IPS-18c (cell line): ENCODE data around the gene CAPN15.
"Not testable (repeated sequence)": the region's sequence is repeated elsewhere in the genome, so short reads cannot be mapped to it uniquely, and the experiment has no call there.

Source experiments
- H3K4me3 ChIP-seq: 2 replicates; pipeline ENCODE4 v1.7.0; 2013; ENCODE audit warnings: low read depth, mild to moderate bottlenecking, low read length, moderate library complexity; ENCODE audit not compliant: insufficient read depth
- H3K9me3 ChIP-seq: one replicate; pipeline ENCODE4 v1.6.1; 2013; ENCODE audit warnings: mild to moderate bottlenecking, low read length, moderate library complexity; ENCODE audit not compliant: control insufficient read depth, insufficient read depth

The CAPN15 gene

GRCh38 chr16:503150-504071 lies 24.1 kb upstream of the CAPN15 start:
- Histone ChIP-seq H3K4me3 (no peak overlapping the region), H3K9me3 (no peaks in the 10 kb centered on the region)

- H3K4me3 ChIP-seq: no peak overlapping the region
- peaks cover 3% of the 10 kb centered on the region for H3K9me3 ChIP-seq
Measured at GRCh38 chr16:505479-506245, 21.9 kb upstream of the CAPN15 start.

DNA sequence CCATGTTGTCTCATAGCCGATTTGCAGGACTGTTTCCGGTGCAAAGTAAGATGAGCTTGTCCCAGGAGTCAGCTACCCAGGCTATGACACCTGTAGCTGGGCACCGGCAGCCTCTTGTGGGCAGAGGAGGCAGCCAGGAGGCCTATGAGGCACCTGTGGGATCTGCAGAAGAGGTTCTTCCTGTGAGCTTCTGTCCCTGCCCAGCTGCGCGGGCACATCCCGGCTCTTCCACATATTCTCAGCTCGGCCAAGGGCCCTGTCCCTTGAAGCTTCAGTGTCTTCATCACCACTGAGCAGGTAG lies 21.3 kb upstream of the CAPN15 start:
- Histone ChIP-seq H3K9me3 (peaks cover 3% of the 10 kb centered on the region), H3K4me3 (no peak overlapping the region)

DNA sequence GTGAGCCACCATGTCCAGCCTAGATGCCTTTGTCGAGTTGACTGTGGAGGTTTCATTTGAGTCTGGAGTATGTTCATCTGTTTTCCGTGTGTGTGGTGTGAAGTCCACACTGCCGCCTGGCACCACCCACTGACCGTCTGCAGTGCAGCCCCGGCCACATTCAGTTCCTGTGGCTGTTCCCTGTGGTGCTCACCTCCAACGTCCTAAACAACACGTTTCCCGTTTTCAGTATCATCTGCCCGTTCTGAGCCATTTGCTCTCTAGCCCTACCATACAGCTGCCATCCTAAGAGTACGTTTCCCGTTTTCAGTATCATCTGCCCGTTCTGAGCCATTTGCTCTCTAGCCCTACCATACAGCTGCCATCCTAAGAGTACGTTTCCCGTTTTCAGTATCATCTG lies 20.0 kb upstream of the CAPN15 start:
- H3K4me3 ChIP-seq, H3K9me3 ChIP-seq: not testable (repeated sequence)

DNA sequence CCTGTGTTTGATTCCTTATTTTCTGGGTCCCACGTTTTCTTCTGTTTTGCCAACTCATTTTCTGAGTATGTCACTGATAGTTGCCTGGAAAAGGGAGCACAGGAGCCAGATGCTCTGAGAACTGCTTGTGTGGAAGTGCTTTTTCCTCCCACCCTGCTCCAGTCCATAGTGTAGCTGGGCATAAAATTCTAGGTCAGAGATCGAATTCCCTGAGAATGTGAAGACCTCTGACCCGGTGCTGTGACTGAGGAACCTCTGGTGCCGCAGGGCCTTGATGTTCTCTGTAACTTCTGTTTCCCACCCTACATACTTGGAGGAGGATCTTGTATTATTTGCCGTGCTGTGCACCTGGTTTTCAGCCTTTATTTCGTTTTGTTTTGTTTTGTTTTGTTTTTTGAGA lies 19.5 kb upstream of the CAPN15 start:
- Histone ChIP-seq H3K9me3 (peaks cover 3% of the 10 kb centered on the region), H3K4me3 (no peak overlapping the region)

DNA sequence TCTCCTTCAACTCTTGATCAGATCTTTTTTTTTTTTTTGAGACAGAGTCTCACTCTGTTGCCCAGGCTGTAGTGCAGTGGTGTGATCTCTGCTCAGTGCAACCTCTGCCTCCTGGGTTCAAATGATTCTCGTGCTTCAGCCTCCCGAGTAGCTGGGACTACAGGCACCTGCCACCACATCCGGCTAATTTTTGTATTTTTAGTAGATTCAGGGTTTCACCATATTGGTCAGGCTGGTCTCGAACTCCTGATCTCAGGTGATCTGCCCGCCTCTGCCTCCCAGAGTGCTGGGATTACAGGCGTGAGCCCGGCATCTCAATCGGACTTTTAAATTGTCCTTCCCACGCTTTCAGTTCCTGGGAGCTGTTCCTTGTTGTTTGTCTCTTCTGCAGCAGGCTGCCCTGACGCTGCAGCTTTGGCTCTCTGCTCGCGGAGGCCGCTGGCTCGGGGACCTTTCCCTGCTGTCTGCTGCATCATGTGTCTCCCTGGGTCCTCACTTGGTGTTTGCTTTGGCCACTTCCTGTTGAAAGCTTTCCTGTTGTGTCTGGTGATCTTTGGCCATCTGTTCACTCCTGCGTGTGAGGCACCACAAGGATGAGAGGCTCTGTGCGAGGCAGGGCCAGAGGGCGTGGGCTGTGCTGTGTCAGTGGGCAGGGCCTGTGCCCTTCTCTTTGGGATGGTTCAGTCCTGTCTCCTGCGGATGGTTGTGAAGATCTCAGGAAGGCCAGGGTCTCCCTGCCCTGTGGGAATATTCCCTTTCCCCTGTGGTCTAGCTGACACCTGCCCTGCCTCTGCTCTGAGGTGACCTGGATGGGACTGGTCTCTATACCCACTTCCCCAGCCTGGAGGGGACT lies 18.4 kb upstream of the CAPN15 start:
- no peak overlapping the region for H3K4me3 ChIP-seq

DNA sequence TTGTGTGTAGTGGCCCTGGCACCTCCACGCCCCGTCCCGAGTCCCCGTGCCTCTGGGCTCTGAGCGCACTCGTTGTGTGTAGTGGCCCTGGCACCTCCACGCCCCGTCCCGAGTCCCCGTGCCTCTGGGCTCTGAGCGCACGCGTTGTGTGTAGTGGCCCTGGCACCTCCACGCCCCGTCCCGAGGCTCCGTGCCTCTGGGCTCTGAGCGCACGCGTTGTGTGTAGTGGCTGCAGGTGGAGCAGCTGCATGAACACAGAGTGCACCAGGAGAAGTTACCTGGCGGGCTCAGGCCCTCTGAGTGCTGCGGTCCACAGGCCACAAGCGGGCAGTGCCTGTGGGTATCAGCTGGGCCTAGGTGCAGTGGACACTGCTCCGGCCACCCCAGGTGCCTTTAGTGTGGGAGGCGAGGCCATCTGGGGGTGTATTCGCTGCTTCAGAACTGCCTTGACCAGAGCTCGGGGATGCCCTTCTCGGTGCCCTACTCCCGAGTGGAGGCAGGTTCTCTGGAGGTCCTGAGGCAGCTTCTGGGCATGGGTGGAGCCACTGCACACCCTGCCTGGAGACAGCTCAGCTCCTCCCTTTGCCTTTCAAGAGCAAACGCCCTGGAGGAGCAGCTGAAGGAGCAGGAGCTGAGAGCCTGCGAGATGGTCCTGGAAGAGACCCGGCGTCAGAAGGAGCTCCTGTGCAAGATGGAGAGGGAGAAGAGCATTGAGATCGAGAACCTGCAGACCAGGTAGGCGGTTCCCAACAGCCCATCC lies 17.3 kb upstream of the CAPN15 start:
- Histone ChIP-seq H3K9me3 (peaks cover 3% of the 10 kb centered on the region), H3K4me3 (no peak overlapping the region)

More for the DNA sequence above, 18.4 kb upstream of the CAPN15 start:
- peaks cover 3% of the 10 kb centered on the region for H3K9me3 ChIP-seq

DNA sequence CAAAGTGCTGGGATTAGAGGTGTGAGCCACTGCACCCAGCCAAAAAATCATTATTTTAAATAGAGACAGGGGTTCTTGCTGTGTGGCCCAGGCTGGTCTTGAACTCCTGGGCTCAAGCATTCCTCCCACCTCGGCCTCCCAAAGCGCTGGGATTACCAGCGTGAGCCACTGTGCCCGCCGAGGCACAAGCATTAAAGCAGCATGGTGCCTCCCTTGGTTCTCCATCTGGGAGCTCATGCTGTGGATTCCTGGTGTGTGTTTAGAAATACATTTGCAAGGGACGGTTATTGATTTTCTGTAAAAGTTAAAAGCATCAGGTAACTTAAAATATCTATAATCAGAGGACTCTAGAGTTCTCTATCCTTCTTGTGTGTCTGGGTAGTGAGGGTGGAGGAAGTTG lies 14.7 kb upstream of the CAPN15 start:
- Histone ChIP-seq H3K9me3 (peaks cover 3% of the 10 kb centered on the region), H3K4me3 (no peak overlapping the region)

GRCh38 chr16:513950-514349 lies 13.6 kb upstream of the CAPN15 start:
- H3K9me3 ChIP-seq: peaks cover 3% of the 10 kb centered on the region
- H3K4me3 ChIP-seq: no peak overlapping the region

- peaks cover 2% of the 10 kb centered on the region for H3K9me3 ChIP-seq
- H3K4me3 ChIP-seq: no peak overlapping the region
Measured at GRCh38 chr16:515175-515938, 12.2 kb upstream of the CAPN15 start.

DNA sequence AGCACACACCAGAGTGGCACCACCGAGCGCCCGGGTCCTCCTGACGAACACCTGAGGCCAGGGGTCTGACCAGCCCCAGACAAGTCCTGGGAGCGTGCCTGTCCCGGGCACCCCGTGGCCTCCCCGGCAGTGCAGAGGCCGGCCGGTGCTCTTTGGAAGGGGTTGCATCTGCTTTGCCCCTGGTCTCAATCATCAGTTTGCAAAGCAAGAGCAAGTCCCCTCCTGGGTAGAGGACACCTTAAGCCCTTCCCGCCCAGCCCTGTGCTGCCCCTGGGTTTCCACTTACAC lies 11.6 kb upstream of the CAPN15 start:
- Histone ChIP-seq H3K4me3 (no peak overlapping the region), H3K9me3 (no peaks in the 10 kb centered on the region)

DNA sequence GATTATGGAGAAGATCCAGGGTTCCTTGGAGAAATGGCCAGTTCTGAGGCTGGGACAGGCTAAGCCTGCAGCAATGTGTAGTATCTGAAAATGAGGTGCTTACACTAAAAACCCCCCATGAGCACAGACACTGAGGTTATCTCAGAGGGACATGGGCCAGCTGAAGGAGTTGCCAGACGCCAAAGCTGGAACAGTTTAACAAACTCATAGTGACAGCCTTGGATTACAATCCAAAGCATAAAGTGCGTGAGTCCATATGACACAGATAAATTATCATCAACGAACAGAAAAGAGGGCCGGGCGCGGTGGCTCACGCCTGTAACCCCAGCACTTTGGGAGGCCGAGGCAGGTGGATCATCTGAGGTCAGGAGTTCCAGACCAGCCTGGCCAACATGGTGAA lies 11.2 kb upstream of the CAPN15 start:
- no peaks in the 10 kb centered on the region for H3K9me3 ChIP-seq
- H3K4me3 ChIP-seq: no peak overlapping the region

DNA sequence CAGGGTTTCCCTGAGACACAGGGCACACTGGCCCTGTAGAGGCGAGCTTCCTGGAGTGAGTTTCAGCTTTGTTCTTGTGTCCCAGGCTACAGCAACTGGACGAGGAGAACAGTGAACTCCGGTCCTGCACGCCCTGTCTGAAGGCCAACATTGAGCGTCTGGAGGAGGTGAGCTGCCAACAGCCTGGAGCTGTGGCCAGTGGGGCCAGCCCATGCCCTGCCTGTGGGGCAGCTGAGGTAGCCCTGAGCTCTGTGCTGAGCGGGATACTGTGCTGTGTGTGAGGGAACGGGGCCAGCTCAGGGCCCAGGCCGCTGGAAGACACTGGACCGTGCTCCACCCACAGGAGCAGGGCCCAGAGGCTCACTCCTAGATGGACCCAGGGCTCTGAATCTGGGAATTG lies 8.7 kb upstream of the CAPN15 start:
- no peak overlapping the region for H3K4me3 ChIP-seq
- H3K9me3 ChIP-seq: no peaks in the 10 kb centered on the region

GRCh38 chr16:519425-519824 lies 8.1 kb upstream of the CAPN15 start:
- H3K4me3 ChIP-seq: no peak overlapping the region
- no peaks in the 10 kb centered on the region for H3K9me3 ChIP-seq

GRCh38 chr16:519841-520687 lies 7.4 kb upstream of the CAPN15 start:
- Histone ChIP-seq H3K9me3 (no peaks in the 10 kb centered on the region), H3K4me3 (no peak overlapping the region)

DNA sequence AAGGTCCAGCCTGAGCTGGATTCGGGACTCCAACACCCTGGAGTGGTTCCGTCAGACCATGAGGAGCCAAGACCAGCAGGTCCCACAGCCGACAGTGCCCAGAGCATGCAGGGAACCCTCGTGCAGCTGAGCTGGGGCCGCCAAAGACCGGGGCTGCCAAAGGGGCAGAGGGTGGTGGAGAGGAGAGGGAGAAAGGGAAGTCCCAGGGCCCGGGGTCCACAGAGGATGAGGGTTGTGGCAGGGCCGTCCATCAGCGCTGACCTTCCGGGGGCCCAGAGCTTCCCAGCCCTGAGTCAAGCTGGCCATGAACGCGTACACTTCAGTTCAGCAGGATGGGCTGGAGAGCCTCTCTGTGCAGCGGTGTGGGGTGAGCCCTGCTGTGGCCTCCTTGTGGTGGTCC lies 6.7 kb upstream of the CAPN15 start:
- H3K4me3 ChIP-seq: no peak overlapping the region
- peaks cover 2% of the 10 kb centered on the region for H3K9me3 ChIP-seq
